ENCODE results near the gene PRUNE2. TPM values are rescaled to one million over a fixed set of nuclear protein-coding genes. Genes with fewer than 3 reads are reported as not detected.

The PRUNE2 gene
- total RNA-seq, 6 experiments from 2014 or later, result 1.4 to 3.3 (median 2.1) TPM

- Histone ChIP-seq H3K27me3 (no peaks in the 10 kb centered on the region), H3K4me3 (no peak overlapping the region), H3K4me1 (no peaks in the 10 kb centered on the region), H3K36me3 (no peaks in the 10 kb centered on the region), H3K27ac (no peak overlapping the region), H3K9me3 (no peaks in the 10 kb centered on the region)
- ATAC-seq (peak in 2 of 4 donors; percentile 16 to 40), DNase-seq (no peak)
- intact Hi-C loops (cut with DNase I), result no loop called here
- no peak for TF ChIP-seq POLR2A (IDR thresholded peaks at IDR 0.05)
- no peak for TF ChIP-seq CTCF (IDR thresholded peaks at IDR 0.05)
- 69% methylated on average over 6 of the region's 6 CpGs for WGBS (ENCODE audit: insufficient coverage, low coverage, low lambda C conversion rate, missing lambda C conversion rate)
Measured at GRCh38 chr9:76585487-76586389, 320.2 kb downstream of the PRUNE2 start.

GRCh38 chr9:76583256-76583655 lies 322.7 kb downstream of the PRUNE2 start:
- H3K9me3 ChIP-seq, result no peaks in the 10 kb centered on the region
- ATAC-seq (no peak), DNase-seq (no peak)
- H3K4me1 ChIP-seq, result no peaks in the 10 kb centered on the region
- TF ChIP-seq POLR2A (IDR thresholded peaks at IDR 0.05) (no peak), CTCF (IDR thresholded peaks at IDR 0.05) (no peak)
- H3K36me3 ChIP-seq, result no peaks in the 10 kb centered on the region
- intact Hi-C loops (cut with DNase I), result no loop called here
- no peaks in the 10 kb centered on the region for H3K27me3 ChIP-seq
- WGBS (ENCODE audit: insufficient coverage, low coverage, low lambda C conversion rate, missing lambda C conversion rate), result 87% methylated on average over 4 of the region's 7 CpGs
- H3K4me3 ChIP-seq, result no peak overlapping the region
- no peak overlapping the region for H3K27ac ChIP-seq

GRCh38 chr9:76581731-76582130 lies 324.2 kb downstream of the PRUNE2 start:
- no peak for DNase-seq
- intact Hi-C loops (cut with DNase I), result no loop called here
- no peak for ATAC-seq
- H3K9me3 ChIP-seq, result no peaks in the 10 kb centered on the region
- H3K27me3 ChIP-seq, result no peaks in the 10 kb centered on the region
- no peak for TF ChIP-seq POLR2A (IDR thresholded peaks at IDR 0.05)
- TF ChIP-seq CTCF (IDR thresholded peaks at IDR 0.05), result no peak
- H3K36me3 ChIP-seq, result no peaks in the 10 kb centered on the region
- no peak overlapping the region for H3K4me3 ChIP-seq
- 92% methylated on average over 2 of the region's 2 CpGs for WGBS (ENCODE audit: insufficient coverage, low coverage, low lambda C conversion rate, missing lambda C conversion rate)
- no peaks in the 10 kb centered on the region for H3K4me1 ChIP-seq
- no peak overlapping the region for H3K27ac ChIP-seq

GRCh38 chr9:76580820-76581219 lies 325.1 kb downstream of the PRUNE2 start:
- DNase-seq (no peak), ATAC-seq (no peak)
- H3K9me3 ChIP-seq, result no peaks in the 10 kb centered on the region
- no peak for TF ChIP-seq POLR2A (IDR thresholded peaks at IDR 0.05)
- TF ChIP-seq CTCF (IDR thresholded peaks at IDR 0.05), result no peak
- no peaks in the 10 kb centered on the region for H3K36me3 ChIP-seq
- no peak overlapping the region for H3K4me3 ChIP-seq
- WGBS (ENCODE audit: insufficient coverage, low coverage, low lambda C conversion rate, missing lambda C conversion rate), result 44% methylated on average over 3 of the region's 3 CpGs
- no peak overlapping the region for H3K27ac ChIP-seq
- no peaks in the 10 kb centered on the region for H3K27me3 ChIP-seq
- intact Hi-C loops (cut with DNase I), result no loop called here
- no peaks in the 10 kb centered on the region for H3K4me1 ChIP-seq
